IPS-NIHi7 (cell line): ENCODE data around the gene KIAA2012.
"Not testable (repeated sequence)": the region's sequence is repeated elsewhere in the genome, so short reads cannot be mapped to it uniquely, and the experiment has no call there.

Experiments used
- DNase-seq: peaks from one replicate; pipeline ENCODE4 v3.0.0; 2012; ENCODE audit warnings: mixed read lengths; ENCODE audit errors: extremely low spot score

KIAA2012 gene

DNA sequence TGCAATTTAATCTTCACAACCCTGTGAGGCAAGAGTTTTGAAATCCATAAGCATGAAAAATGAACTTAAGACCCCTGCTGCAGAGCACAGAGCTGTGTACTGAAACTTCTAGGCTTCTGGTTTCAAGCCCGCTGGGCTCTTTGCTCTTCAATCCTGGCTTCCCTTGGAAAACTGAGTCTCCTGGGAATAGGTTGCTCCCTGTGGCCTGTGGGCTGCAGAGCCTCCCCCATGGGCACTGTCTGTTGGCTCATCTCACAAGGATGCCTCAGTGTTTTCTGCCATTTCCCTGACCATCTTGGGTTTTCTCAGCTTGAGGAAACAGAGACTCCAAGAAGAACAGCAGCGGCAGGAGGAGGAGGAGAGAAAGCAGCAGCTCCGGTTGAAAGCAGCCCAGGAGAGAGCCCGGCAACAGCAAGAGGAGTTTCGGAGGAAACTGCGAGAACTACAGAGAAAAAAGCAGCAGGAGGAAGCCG lies 120.9 kb downstream of the KIAA2012 start:
- peak; percentile 32 for DNase-seq

GRCh38 chr2:202194418-202194817 lies 121.4 kb downstream of the KIAA2012 start:
- no peak for DNase-seq

GRCh38 chr2:202196727-202197126 lies 123.7 kb downstream of the KIAA2012 start:
- DNase-seq, result no peak

- no peak for DNase-seq
Observed at GRCh38 chr2:202201220-202202160, 128.4 kb downstream of the KIAA2012 start.

DNA sequence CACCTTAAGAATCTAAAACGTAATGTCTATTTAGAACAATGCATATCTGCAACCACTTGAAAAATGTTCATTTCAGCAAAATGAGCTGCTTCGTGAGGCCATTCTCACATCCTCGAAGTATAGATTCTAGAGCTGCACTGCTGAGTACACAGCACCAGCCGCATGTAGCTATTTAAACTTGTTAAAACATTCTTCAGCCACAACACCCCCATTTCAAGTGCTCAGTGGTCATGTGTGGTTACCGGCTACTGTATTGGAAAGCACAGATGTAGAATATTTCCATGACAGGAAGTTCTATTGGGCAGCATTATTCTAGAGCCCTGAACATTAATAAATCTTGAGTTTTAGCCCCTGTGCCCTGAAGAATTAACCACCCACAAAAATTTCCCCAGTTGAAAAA lies 130.3 kb downstream of the KIAA2012 start:
- DNase-seq, result no peak

- no peak for DNase-seq
Observed at GRCh38 chr2:202204855-202205254, 131.8 kb downstream of the KIAA2012 start.

GRCh38 chr2:202208526-202208925 lies 135.5 kb downstream of the KIAA2012 start:
- DNase-seq, result no peak

DNA sequence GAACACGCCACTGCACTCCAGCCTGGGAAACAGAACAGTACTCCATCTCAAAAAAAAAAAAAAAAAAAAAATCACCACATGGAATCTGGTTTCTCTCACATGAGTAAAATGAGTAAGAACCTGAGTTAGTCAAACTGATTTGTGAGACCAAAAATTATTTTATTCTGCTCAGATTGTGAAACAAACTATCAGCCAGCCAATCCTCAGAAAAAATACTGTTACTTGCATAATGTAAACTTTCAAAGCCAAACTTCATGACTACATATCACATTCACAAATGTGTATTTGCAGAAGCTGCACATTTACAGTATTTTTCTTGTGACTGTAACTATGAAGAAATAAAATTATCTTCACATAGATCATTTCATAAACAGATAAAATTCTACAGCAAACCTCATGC lies 142.1 kb downstream of the KIAA2012 start:
- DNase-seq, result no peak

- DNase-seq, result peak; percentile 40
Observed at GRCh38 chr2:202221873-202222272, 148.8 kb downstream of the KIAA2012 start.

DNA sequence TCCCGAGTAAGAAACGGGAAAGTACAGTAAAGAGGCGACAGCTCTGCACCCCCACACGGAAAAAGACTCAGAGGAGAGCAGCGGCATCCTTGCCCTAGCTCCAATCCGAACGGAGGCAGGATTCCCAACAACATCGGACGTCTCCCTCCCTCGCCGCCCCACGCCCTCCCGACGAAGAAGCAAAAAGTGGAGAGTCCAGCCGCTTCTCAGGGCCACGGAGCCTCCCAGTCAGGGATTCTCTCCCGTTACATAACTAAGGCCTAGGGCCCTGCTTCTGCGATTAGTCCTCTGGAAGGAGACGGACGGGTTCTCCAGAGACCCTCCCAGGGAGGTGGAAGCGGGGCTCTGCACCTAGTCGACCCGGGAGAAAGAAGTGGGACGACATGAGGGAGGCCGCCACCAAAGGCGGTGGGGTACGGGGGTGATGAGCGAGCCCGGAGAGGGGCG lies 164.8 kb downstream of the KIAA2012 start:
- DNase-seq, result peak; percentile 54

DNA sequence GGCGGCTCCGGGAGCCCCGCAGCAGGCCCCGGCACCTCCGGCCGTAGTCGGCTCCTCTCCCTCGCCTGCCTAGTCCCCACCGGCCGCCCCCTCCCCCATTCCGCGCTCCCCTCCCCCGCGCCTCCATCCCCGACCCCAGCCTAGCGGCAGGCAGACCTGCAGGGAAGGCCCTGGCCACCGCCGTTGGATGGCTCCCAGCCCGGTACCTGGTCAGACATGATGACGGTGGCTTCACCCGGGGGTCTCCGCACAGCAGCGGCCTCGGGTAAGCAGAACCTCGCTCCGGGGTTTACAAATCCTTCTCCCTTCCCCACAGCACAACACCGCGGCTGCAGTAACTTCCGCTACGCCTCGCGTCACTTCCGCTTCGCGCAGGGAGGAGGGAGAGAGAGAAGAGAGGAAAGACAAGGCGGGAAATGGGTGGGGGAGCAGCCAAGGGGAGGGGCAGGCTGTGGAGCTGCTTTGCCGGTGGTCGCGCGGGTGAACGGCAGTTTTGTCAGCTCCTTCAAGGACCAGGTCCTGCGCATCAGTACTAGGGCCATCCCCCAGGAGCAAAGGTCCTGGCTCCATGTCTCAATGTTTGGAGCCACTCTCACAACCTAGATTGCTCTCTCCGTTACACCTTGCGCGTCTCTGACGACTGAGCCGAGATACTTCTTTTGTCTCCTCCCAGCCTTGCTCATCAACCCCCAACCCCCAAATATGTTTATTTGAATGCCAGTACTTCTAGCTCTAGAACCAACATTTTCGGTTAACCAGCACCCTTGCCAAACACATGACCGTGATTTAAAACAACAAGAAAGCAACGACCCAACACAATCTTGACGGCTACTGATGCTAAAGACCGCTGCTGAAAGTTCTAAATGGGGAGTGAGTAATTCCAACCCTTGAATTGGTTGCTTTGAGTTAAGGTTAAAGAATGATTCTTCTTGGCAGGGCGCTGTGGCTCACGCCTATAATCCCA lies 165.5 kb downstream of the KIAA2012 start, which contains the start of gene SUMO1:
Gene SUMO1, minus strand, starts transcription at position 364 of the 964 bp plus-strand sequence. Its CDS starts 146 bp downstream, at position 218.
- DNase-seq, result peak; percentile 93

GRCh38 chr2:202247710-202248109 lies 174.7 kb downstream of the KIAA2012 start:
- DNase-seq, result not testable (repeated sequence)

- DNase-seq, result peak; percentile 59
Observed at GRCh38 chr2:202249521-202250253, 176.6 kb downstream of the KIAA2012 start.

DNA sequence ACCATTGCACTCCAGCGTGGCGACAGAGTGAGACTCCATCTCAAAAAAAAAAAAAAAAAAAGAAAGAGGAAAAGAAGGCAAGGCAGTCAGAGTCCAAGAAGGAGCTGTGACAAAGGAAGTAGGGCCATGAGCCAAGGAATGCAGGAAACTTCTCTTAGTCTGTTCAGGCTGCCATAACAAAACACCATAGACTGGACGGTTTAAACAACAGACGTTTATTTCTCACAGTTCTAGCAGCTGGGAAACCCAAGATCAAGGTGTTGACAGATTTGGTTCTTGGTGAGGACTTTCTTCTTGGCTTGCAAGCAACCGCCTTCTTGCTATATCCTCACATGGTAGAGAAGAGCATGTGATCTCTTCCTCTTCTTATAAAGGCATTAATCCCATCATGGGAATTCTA lies 178.4 kb downstream of the KIAA2012 start:
- no peak for DNase-seq
